ACC112 (cell line): ENCODE data around the gene PTPRN2.

ENCODE experiments used
- H2AFZ ChIP-seq: fragments of 200-600 bp; sonication (generic); one replicate; pipeline ENCODE4 v1.6.0; 2017; ENCODE audit warnings: antibody characterized with exemption, low read length; ENCODE audit not compliant: unreplicated experiment
- H3K27ac ChIP-seq: fragments of 200-600 bp; sonication (generic); 2 replicates; pipeline ENCODE4 v1.5.1; 2014; ENCODE audit warnings: low read depth, mild to moderate bottlenecking, antibody characterized with exemption, low read length, moderate library complexity
- H3K27me3 ChIP-seq: fragments of 200-600 bp; sonication (generic); 2 replicates; pipeline ENCODE4 v1.6.1; 2014; ENCODE audit warnings: mild to moderate bottlenecking, antibody characterized with exemption, low read length, moderate library complexity, mixed read lengths; ENCODE audit not compliant: insufficient read depth
- H3K36me3 ChIP-seq: fragments of 200-600 bp; sonication (generic); 2 replicates; pipeline ENCODE4 v1.6.1; 2016; ENCODE audit warnings: mild to moderate bottlenecking, antibody characterized with exemption, low read length, moderate library complexity, mixed read lengths; ENCODE audit not compliant: insufficient read depth
- H3K4me1 ChIP-seq: fragments of 200-600 bp; sonication (generic); one replicate; pipeline ENCODE4 v1.6.1; 2016; ENCODE audit warnings: low read length, mixed read lengths; ENCODE audit not compliant: insufficient read depth, unreplicated experiment, control insufficient read depth
- H3K4me3 ChIP-seq: fragments of 200-600 bp; sonication (generic); 2 replicates; pipeline ENCODE4 v1.5.1; 2014; ENCODE audit warnings: mild to moderate bottlenecking, low read depth, low read length
- H3K79me2 ChIP-seq: fragments of 200-600 bp; sonication (generic); one replicate; pipeline ENCODE4 v1.6.0; 2016; ENCODE audit warnings: low read length; ENCODE audit not compliant: control insufficient read depth, unreplicated experiment, insufficient read depth

PTPRN2 gene

GRCh38 chr7:158364451-158364850, 223.2 kb downstream of the PTPRN2 start:
- Histone ChIP-seq H3K4me1 (no peaks in the 10 kb centered on the region), H3K27ac (no peak overlapping the region), H3K36me3 (no peaks in the 10 kb centered on the region), H3K4me3 (no peak overlapping the region), H3K27me3 (no peaks in the 10 kb centered on the region), H2AFZ (no peak overlapping the region), H3K79me2 (no peaks in the 10 kb centered on the region)

- H3K36me3 ChIP-seq = no peaks in the 10 kb centered on the region
- no peaks in the 10 kb centered on the region for H3K79me2 ChIP-seq
- H3K27me3 ChIP-seq = no peaks in the 10 kb centered on the region
- H3K4me1 ChIP-seq = no peaks in the 10 kb centered on the region
- no peak overlapping the region for H3K4me3 ChIP-seq
- H3K27ac ChIP-seq = no peak overlapping the region
- H2AFZ ChIP-seq = no peak overlapping the region
Observed at GRCh38 chr7:158362912-158363905, 224.4 kb downstream of the PTPRN2 start.

GRCh38 chr7:158362001-158362400, 225.6 kb downstream of the PTPRN2 start:
- no peaks in the 10 kb centered on the region for H3K79me2 ChIP-seq
- H2AFZ ChIP-seq = no peak overlapping the region
- H3K4me1 ChIP-seq = no peaks in the 10 kb centered on the region
- no peak overlapping the region for H3K27ac ChIP-seq
- H3K27me3 ChIP-seq = no peaks in the 10 kb centered on the region
- H3K36me3 ChIP-seq = no peaks in the 10 kb centered on the region
- H3K4me3 ChIP-seq = no peak overlapping the region

GRCh38 chr7:158361326-158361946, 226.2 kb downstream of the PTPRN2 start:
- H3K79me2 ChIP-seq = no peaks in the 10 kb centered on the region
- no peak overlapping the region for H2AFZ ChIP-seq
- H3K4me1 ChIP-seq = no peaks in the 10 kb centered on the region
- H3K36me3 ChIP-seq = no peaks in the 10 kb centered on the region
- no peaks in the 10 kb centered on the region for H3K27me3 ChIP-seq
- H3K27ac ChIP-seq = no peak overlapping the region
- H3K4me3 ChIP-seq = no peak overlapping the region

- Histone ChIP-seq H2AFZ (no peak overlapping the region), H3K79me2 (no peaks in the 10 kb centered on the region), H3K27ac (no peak overlapping the region), H3K4me3 (no peak overlapping the region), H3K4me1 (no peaks in the 10 kb centered on the region), H3K36me3 (no peaks in the 10 kb centered on the region), H3K27me3 (0 out of 2 replicates have a peak, but pooled peaks cover 4% of the 10 kb centered on the region)
Observed at GRCh38 chr7:158358926-158359645, 228.5 kb downstream of the PTPRN2 start.

- H3K4me3 ChIP-seq = no peak overlapping the region
- H3K27me3 ChIP-seq = 0 out of 2 replicates have a peak, but pooled peaks cover 4% of the 10 kb centered on the region
- no peaks in the 10 kb centered on the region for H3K36me3 ChIP-seq
- H3K27ac ChIP-seq = no peak overlapping the region
- H2AFZ ChIP-seq = no peak overlapping the region
- no peaks in the 10 kb centered on the region for H3K79me2 ChIP-seq
- no peaks in the 10 kb centered on the region for H3K4me1 ChIP-seq
Observed at GRCh38 chr7:158357898-158358821, 229.5 kb downstream of the PTPRN2 start.

- H3K36me3 ChIP-seq = no peaks in the 10 kb centered on the region
Observed at GRCh38 chr7:158357106-158357897, 230.3 kb downstream of the PTPRN2 start.

GRCh38 chr7:158356454-158356853, 231.2 kb downstream of the PTPRN2 start:
- H3K79me2 ChIP-seq = no peaks in the 10 kb centered on the region
- H3K4me1 ChIP-seq = no peaks in the 10 kb centered on the region
- no peak overlapping the region for H3K4me3 ChIP-seq
- no peak overlapping the region for H3K27ac ChIP-seq
- no peak overlapping the region for H2AFZ ChIP-seq
- H3K27me3 ChIP-seq = 0 out of 2 replicates have a peak, but pooled peaks cover 4% of the 10 kb centered on the region
- H3K36me3 ChIP-seq = no peaks in the 10 kb centered on the region

More at GRCh38 chr7:158357106-158357897, 230.3 kb downstream of the PTPRN2 start:
- Histone ChIP-seq H3K79me2 (no peaks in the 10 kb centered on the region), H3K4me3 (no peak overlapping the region), H3K4me1 (no peaks in the 10 kb centered on the region), H3K27me3 (0 out of 2 replicates have a peak, but pooled peaks cover 4% of the 10 kb centered on the region), H2AFZ (no peak overlapping the region), H3K27ac (no peak overlapping the region)

- Histone ChIP-seq H2AFZ (no peak overlapping the region), H3K4me1 (no peaks in the 10 kb centered on the region), H3K27ac (no peak overlapping the region), H3K27me3 (0 out of 2 replicates have a peak, but pooled peaks cover 4% of the 10 kb centered on the region), H3K36me3 (no peaks in the 10 kb centered on the region), H3K79me2 (no peaks in the 10 kb centered on the region), H3K4me3 (no peak overlapping the region)
Observed at GRCh38 chr7:158355456-158356065, 232.1 kb downstream of the PTPRN2 start.
